Skin of body (tissue), 2 donors: ENCODE measurements around the gene NUP58. TPM values are rescaled to one million over a fixed set of nuclear protein-coding genes. Genes with fewer than 3 reads are reported as not detected.

ENCODE experiments used
- DNase-seq: peaks from one replicate; lab custom pipeline; 2025; lab: John Stamatoyannopoulos, UW
- total RNA-seq: library from RNA; depleted of rRNA; stranded (reverse); fragments of >200 nt; gene quantifications from one replicate; pipeline ENCODE4 v1.2.3, GENCODE V29; 2014

The NUP58 gene
- total RNA-seq, 1 donor from 2014 or later: 68.0 TPM

GRCh38 chr13:25377244-25377962 is 76.0 kb downstream of the NUP58 start:
- DNase-seq: no peak

GRCh38 chr13:25378528-25378927 is 77.1 kb downstream of the NUP58 start:
- DNase-seq: no peak

- no peak for DNase-seq
Observed at GRCh38 chr13:25379011-25379410, 77.6 kb downstream of the NUP58 start.

DNA sequence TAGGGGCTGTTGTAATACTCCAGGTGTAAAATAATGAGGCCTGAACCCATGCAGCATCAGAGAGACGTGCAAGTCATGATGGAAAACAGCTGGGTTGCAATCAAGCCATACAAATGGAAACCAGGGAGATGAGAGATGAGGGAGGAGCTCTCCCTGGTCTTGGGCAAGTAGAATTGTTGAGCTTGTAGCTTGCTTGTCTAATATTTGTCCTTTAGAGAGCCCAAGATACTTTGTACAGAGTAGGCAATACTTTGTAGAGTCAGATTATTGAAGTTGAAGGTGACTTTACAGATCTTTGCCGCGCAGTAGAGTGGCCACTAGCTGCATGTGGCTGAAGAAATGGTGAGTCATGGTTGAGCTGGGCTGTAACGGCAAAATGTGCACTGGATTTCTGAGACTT is 78.7 kb downstream of the NUP58 start:
- DNase-seq: no peak

GRCh38 chr13:25380741-25381324 is 79.4 kb downstream of the NUP58 start:
- no peak for DNase-seq

- DNase-seq: no peak
Observed at GRCh38 chr13:25384758-25385410, 83.5 kb downstream of the NUP58 start.

DNA sequence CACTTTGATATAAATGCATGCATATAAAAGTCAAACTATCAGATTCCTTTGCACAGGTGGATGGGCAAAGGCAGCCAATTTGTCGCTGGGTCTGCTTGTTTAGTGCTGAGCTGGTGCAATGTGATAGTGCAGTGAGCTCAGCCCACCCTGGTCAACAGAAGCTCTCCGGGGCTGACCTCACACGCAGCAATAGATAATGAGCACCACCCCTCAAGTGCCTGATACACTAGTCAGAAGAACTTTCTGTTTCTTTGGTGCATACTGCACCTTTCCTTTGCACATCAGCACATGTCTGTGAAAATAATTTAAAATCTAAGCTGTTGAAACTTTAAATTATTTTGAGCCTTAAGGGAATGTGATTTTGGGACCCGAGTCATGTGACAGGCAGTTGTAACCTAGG is 90.5 kb downstream of the NUP58 start:
- DNase-seq: no peak

Other genes starting within 250 kb of the NUP58 start
- 0.10 TPM for gene PABPC3, start 205.5 kb upstream of the NUP58 start, total RNA-seq
- gene AMER2, start 129.3 kb upstream of the NUP58 start, total RNA-seq: 0.49 TPM
- 16.4 TPM for gene MTMR6, start 14.1 kb upstream of the NUP58 start, total RNA-seq
- 1.1 TPM for gene ATP8A2, start 70.3 kb downstream of the NUP58 start, total RNA-seq